GM18526 (cell line): ENCODE results near the gene CCL3.

Experiments
- POLR2A ChIP-seq: IDR thresholded peaks from 3 replicates; pipeline ENCODE4 v1.6.1; 2011; ENCODE audit not compliant: insufficient read length; ENCODE audit errors: extremely low read depth

The CCL3 gene

GRCh38 chr17:36089339-36089865, 541 bp downstream of the CCL3 start:
- no peak for TF ChIP-seq POLR2A

DNA sequence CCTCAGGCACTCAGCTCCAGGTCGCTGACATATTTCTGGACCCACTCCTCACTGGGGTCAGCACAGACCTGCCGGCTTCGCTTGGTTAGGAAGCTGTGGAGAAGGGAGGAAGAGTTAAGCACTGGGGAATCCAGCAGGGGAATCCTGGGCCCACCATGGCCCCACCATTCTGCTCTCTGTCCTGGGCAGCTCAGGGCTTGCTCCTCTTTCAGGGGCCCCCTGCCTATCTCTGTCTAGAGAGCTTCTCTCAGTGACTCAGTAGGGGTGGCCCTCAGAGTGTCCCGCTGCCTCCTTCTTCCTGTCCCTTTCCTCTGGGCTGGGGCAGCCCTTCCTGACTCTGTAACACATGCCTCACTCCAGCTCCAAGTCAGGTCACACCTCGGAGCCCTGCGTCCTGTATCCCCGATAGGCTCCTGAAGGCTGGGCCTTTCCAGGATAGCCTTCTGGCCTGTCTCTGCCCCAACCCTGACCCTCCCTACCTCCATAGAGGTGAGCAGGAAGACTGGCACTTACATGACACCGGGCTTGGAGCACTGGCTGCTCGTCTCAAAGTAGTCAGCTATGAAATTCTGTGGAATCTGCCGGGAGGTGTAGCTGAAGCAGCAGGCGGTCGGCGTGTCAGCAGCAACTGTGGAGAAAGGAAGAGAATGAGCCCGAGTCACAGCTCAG, 1.1 kb downstream of the CCL3 start:
- TF ChIP-seq POLR2A, result peak; percentile 60

DNA sequence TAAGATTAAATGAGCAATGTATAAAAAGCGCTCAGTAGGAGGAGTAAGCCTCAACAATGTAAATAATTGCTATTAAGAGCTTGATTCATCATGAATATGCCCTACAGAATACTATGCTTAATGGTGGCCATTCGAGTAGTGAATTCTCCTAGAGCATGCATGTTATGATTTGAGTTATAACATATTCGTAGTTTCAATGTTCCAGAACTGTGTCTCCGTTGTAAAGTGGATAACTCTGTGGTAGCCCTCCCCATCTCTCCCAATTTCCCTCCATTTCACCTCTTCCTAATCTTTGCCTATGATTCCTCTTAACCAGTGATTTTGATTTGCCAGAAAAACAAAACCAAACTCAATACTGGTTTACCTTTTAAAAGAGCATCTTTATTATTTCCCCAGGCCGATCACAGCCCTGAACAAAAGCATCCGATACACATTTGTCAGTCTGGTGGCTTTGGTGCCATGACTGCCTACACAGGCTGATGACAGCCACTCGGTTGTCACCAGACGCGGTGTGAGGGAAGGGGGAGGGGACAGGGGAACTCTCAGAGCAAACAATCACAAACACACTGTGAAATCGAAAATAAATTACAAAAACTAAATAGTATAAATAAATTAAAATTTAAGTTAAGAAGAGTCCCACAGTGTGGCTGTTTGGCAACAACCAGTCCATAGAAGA, 1.9 kb downstream of the CCL3 start:
- TF ChIP-seq POLR2A, result peak; percentile 21

DNA sequence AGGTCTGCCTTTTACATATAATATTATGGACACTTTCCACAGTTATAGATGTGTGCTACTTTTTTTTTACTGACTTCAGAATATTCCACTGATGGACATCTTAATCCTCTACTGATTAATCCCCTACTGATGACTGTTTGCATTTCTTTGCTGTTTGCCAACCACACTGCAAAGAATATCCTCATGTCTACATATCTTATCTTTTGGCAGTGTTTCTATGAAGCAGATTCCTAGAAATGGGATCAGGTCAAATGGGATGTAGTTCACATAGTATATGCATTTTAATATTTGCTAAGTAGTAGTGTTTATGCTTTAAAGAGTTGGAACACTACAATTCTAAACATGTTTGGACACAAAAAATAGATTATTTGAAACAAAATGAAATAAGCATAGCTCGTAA, 3.2 kb downstream of the CCL3 start:
- TF ChIP-seq POLR2A, result no peak

DNA sequence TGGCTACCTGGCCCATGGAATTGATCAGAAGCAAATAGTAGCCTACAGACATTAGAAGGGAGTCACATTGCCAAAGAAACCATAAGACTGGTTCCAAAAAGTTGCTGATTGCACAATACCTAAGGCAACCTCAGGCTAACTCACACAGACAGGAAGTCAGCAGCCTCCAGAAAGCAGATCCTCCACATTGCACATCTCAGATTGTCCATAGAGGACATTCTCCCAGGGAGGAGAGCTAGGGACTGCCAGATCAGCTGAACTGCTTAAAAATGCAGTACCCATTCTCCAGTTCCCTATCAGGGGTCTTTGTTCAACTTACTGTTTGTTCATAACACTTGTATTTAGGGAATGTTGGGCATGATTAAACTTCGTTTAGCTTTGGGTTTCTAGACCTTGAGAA, 4.2 kb downstream of the CCL3 start:
- no peak for TF ChIP-seq POLR2A

DNA sequence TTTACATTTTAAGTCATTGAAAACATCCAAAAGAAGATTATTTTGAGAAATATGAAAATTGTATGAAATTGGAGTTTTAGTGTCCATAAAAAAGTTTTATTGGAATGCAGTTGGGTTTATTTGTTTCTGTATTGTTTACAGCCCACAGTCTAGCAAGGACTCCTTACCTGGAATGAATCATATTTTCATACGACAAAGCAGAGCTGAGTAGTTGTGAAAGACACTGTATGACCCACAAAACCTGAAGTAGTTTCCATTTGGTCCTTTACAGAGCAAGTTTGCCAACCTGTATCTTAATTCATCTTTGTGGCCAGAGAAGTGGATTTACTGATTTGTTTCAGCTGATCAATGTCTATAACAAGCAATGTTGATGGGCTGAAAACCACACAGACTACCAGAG, 15.6 kb downstream of the CCL3 start:
- TF ChIP-seq POLR2A, result no peak

- TF ChIP-seq POLR2A, result no peak
Observed at GRCh38 chr17:36072431-36073121, 17.4 kb downstream of the CCL3 start.

GRCh38 chr17:36071751-36072150, 18.2 kb downstream of the CCL3 start:
- no peak for TF ChIP-seq POLR2A

GRCh38 chr17:36070427-36070826, 19.5 kb downstream of the CCL3 start:
- no peak for TF ChIP-seq POLR2A

GRCh38 chr17:36069136-36069535, 20.8 kb downstream of the CCL3 start:
- no peak for TF ChIP-seq POLR2A

DNA sequence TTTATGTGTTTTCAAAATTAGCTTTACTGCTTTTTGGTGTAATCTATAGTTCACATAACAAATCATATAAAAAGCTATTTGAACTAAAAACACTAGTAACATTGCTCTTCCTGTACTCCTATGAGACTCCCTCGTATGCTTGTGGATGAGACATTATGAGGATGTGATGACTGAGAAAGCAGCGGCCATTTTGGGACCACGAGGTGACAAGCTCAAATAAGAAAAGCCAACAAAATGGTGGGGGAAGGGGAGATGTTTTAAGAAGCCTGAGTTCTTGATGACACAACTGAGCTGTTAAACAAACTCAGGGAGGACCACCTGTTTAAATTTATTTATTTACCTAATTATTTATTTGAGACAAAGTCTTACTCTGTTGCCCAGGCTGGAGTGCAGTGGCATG, 21.4 kb downstream of the CCL3 start:
- TF ChIP-seq POLR2A, result no peak

GRCh38 chr17:36066365-36066985, 23.5 kb downstream of the CCL3 start:
- TF ChIP-seq POLR2A, result no peak

DNA sequence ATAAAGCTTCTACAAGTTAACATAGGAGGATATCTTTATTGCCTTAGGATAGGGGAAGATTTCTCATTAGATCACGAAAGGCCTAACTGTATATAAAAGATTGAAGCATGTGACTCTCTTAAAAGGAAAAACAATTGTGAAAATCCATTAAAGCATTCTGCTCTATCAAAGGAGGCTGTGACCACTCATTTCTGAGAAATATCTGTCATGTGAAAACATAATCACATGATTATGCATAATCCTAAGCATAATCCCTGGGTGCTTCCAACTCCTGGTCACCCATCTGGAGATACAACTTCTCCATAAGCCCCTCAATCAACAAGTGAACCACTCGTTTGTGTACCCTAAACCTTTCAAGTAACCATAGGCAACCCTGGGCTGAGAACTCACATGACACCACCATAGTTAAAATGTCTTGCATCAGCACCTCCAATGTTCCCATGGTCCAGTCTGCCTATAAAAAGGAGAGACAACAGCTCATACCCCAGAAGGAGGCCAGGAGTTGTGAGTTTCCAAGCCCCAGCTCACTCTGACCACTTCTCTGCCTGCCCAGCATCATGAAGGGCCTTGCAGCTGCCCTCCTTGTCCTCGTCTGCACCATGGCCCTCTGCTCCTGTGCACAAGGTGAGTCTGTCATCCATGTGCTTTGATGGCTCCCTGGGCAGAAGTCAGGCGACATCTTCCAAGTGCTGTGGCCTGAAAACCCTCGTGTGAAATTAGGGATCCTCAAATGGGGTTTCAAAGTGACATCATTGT, 26.0 kb downstream of the CCL3 start, which contains the start of gene CCL18:
Gene CCL18, plus strand, starts transcription at position 487 of the 756 bp plus-strand sequence. Its CDS starts 71 bp downstream, at position 558.
- TF ChIP-seq POLR2A, result no peak

GRCh38 chr17:36060816-36061215, 29.1 kb downstream of the CCL3 start:
- no peak for TF ChIP-seq POLR2A

- no peak for TF ChIP-seq POLR2A
Observed at GRCh38 chr17:36059406-36059805, 30.5 kb downstream of the CCL3 start.
